ENCODE measurements around the gene POT1.

The POT1 gene

DNA sequence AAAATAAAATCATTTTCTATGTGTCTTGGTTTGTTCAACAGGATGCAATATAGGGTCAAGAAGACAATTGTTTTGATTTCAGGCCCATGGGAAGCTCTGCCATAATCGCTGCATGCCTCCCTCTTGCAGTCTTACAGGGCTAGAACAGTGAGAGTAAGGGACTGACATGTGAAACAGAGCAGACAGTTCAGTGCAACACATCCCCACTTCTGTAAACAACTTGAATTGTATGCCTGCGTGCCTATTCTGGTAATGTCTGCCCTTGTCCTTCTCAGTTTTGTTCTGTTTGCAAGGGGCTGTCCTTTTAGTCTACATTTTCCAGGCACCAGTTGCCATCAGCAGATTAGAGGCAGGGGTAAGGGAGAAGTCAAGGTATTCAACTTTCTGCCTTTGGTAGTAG is 129.2 kb downstream of the POT1 start:
- no peak for DNase-seq

DNA sequence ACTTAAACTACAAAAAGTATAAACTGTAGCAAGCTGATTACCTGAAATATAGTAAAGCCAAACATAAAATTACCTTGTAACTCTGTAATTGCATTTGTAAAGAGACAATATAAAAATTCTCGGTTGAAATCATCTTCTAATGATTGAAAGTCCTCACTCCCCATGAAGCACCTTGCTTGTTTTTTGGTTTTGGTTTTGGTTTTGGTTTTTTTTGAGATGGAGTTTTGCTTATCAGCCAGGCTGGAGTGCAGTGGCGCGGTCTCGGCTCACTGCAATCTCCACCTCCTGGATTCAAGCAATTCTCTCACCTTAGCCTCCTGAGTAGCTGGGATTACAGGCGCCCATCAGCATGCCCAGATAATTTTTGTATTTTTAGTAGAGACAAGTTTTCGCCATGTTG is 130.2 kb downstream of the POT1 start:
- DNase-seq = no peak

DNA sequence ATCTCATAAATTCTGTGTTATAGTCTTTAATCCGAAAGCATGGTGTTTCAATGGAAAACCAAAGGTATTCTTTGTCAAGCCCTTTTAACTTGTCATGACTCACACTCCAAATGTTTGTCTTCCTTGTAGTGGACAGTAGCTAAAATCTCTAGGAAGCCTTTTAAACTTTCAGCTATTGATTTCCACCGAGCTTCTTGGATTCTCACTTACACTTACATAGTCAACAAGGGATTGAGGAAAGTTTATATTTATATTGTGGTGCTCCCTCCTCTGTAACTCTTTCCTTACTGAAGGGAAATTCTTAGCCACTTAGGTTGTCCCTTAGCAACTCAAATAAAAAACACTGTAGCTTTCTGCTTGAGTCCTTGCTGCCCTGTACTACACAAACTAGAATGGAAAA is 132.9 kb downstream of the POT1 start:
- DNase-seq = no peak

- DNase-seq = no peak
These were observed 136.9 kb downstream of the POT1 start for GRCh38 chr7:124792696-124793095.

DNA sequence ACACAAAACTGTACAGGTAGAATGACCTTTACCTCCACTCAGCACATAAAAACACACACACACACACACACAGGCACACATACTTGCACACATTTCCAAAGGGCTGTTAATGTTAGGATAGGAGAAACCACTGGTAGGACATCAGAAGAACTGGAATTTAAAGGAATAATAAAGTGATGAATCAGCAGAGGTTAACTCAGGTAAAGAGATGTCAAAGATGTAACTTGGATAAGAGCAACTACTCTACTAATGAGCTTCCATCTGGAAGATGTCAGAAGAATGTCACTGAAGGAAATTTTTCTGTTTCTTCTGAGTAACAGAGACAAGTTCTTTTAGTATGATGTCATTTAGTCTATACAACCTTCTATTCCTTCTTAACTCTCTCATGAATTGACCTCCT is 137.6 kb downstream of the POT1 start:
- DNase-seq = no peak

DNA sequence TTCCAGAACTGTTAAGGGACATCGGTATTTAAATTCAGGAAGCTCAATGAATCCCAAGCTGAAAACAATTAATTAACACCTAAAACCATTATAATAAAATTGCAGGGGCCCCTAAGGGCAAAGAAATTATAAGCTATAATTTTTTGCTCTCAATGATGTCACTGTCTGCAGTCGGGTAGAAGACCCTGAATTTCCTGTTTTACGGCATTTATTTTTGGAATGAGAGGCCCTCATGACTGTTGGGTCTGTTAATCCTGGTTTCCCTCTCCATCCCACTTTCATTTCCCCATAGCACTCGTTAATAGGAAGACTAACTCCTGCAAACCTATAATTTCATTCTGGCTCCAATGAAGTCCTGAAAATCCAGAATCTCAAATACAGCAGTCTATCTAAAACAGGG is 138.2 kb downstream of the POT1 start:
- DNase-seq = no peak

GRCh38 chr7:124790645-124791044 is 139.0 kb downstream of the POT1 start:
- DNase-seq = no peak

DNA sequence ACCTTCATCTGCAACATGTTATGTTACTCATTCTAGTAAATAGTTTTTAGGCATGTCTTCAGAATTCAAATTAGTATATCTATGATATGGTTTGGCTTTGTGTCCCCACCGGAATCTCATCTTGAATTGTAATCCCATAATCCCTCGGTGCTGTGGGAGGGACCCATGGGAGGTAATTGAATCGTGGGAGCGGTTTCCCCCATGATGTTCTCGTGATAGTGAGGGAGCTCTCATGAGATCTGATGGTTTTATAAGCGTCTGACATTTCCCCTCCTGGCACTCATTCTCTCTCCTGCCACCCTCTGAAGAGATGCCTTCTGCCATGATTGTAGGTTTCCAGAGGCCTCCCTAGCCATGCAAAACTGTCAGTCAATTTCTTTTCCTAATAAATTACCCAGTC is 143.6 kb downstream of the POT1 start:
- DNase-seq = no peak

GRCh38 chr7:124784879-124785818 is 144.5 kb downstream of the POT1 start:
- peak in 1 of 2 experiments; percentile 17 for DNase-seq

DNA sequence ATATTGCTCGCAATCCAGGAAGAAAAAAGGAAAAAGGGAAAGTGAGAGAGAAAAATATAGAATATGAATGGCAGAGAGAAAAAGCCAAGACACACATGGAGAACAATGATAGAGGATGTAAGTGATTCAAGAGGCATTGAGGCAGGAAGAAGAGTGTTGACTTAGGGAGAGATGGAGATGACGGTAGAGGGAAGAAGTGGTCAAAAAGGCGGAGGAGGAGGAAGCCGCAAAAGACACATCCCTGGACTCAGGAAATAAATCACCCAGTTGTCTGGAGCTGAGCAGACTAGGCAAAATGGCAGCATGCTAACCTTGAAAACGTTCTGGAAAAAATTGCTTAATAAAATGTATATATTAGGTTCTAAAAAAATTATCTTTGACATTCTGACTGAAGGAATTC is 146.4 kb downstream of the POT1 start:
- no peak for DNase-seq

DNA sequence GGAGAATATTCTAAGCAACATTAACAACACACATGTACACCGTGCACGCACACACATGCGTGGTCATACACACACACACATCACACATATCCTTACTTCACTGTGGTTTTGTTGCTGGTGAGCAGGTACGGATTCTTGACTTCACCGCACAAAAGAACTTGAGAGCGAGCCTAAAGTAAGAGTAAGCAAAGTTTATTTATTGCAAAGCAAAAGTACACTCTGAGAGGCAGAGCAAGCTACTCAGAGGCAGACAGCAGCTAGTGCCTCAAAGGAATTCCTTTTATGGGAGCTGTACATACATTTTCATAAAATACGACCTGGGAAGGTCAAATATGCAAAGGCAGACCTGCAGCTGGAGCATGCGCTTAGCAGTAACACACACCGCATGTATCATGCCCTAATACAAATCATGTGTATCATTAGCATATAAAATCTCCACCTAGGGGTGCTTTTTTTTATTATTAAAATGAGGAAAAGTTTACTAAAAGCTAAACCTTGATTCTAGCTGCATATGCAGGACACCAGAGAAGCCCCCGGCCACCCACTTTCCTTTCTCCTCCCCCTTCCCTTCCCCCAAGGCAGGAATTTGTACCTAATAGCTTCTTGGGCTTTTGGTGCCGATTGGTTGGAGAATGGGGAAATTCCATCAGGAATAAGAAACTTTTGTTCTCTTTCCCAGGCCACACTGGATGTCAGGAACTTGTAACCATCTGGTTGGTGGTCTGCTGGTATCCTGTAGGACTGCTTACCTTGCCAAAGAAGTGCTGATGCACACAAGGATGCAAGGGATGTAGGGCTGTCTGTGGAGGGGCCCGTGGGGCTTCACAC is 147.5 kb downstream of the POT1 start:
- DNase-seq = no peak

DNA sequence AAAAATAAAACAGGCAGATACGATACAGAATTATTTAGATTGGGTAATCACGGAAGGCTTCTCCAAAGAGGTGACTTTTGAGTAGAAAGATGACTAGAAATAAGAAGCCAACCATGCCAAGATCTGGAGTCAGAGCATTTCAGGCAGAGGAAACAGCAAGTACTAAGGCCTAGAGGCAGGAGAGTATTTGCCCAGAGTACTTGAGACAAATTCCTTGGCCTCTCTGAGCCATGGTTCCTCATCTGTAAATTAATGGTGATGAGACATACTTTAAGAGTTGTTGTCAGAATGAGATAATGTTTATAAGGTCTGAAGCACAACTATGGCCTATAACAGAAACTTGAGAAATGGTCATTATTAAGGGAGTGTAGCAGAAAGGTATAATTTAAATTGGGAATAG is 148.2 kb downstream of the POT1 start:
- no peak for DNase-seq

DNA sequence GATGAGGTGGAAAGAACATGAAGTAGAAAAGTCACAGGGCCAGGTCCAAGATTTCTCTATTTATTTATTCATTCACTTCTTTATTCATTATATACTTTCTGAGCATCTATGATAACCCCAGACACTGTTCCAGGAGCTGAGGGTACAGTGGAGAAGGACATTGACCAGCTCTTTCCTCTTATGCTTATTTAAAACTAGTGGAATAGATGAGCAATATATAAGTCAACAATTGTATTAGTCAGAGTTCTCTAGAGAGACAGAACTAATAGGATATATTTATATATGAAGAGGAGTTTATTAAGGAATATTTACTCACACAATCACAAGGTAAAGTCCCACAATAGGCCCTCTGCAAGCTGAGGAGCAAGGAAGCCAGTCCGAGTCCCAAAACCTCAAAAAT is 149.0 kb downstream of the POT1 start:
- DNase-seq = no peak

- no peak for DNase-seq
These were observed 149.6 kb downstream of the POT1 start for GRCh38 chr7:124780056-124780455.

DNA sequence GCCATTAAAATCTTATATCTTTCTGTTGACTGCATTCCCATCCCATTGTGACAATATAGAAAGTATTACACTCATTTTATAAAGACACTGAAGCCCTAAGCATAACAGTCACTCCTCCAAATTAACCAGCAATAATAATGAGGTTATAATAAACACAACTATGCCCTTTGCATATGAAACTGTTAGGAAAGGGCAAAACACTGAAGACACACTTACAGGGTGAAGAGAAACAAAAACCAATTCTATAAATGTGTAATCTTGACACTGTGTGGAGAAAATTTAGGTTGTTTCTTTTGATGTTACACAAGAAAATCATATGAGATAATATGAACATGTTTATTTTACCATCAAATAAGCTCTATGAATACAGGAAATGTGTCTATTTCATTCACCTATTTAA is 150.0 kb downstream of the POT1 start:
- DNase-seq = no peak

DNA sequence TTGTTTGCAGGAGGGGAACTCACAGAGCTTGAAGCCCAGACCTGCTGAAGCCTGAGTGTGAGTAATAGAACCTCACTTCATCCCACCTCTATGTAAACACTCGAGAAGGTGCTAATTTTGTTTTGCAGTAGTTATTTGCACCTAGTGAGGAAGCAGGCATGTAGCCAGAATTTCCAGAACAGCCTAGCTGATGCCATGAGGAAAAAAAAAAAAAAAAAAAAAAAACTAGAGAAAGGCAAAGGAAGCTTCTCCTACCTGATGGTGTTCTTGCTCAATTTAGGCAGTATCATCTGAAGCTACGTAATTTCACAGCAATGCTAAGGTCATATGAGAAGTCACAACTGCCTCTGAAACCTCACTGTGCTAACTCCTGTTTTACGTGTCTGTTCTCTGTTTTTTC is 150.4 kb downstream of the POT1 start:
- DNase-seq = no peak

- DNase-seq = no peak
These were observed 152.4 kb downstream of the POT1 start for GRCh38 chr7:124777268-124777667.

- no peak for DNase-seq
These were observed 153.5 kb downstream of the POT1 start for GRCh38 chr7:124776153-124776552.

DNA sequence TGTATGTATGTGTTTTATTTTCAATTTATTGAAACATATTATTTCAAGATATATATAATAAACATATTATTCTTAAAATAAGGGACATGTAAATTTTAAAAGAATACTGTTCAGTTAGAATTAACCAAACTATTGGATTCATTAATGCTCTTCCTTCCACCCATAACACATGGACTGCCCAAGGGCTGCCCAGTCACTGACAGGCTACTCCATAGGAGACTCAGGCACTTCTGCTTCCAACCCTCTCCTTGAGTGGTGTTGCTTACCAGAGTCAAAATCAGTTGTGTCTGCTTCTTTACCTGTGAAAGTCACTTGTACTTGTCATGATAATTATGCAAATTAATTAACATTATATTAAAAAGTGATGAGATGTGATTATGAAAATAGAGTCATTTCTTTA is 154.2 kb downstream of the POT1 start:
- DNase-seq = no peak

DNA sequence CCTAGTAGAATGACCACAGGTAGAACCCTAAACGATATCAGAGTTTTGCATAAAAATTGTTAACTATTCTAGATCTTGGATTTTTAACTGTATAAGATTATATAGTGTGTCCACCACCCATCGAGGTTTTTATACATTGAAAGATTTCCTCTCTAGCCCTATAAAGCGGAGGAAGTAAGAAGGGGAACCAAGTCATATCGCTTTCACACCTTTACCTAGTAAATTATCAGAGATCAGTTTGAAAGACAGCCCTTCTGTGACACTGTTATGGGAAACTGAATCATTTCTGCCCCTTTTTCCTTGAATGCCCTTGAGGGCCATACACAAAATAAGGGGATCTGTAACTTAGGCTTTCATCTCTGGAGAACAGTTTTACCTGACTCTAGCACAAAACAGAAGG is 155.7 kb downstream of the POT1 start:
- no peak for DNase-seq

DNA sequence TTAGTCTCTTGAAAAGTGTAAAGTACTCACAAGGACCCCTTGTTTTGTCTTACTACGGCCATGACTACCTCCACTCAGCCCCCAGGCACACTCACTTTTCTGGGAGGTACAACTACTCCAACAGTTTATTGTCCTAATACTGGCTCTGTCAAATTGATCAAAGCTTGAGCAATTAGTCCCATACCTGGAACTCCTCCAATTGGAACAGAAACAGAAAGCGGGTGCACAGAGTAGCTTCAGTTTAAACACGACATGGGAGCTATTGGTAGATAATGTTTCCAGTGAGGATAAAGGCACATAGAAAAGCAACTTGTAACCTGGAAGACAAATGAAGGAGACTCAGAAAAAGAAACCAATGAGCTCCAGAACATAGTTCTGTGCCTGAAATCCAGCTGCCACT is 156.3 kb downstream of the POT1 start:
- no peak for DNase-seq
